ENCODE results near the gene TIAM1. TPM values are rescaled to one million over a fixed set of nuclear protein-coding genes. Genes with fewer than 3 reads are reported as not detected.

TIAM1 gene
- total RNA-seq, 1 donor from 2014 or later: 7.8 TPM

- no peak for DNase-seq (ENCODE audit: low read depth)
These were observed 12.4 kb upstream of the TIAM1 start for GRCh38 chr21:31356440-31356839.

- DNase-seq (ENCODE audit: low read depth): peak; percentile 30
These were observed 10.8 kb upstream of the TIAM1 start for GRCh38 chr21:31354604-31355443.

GRCh38 chr21:31354122-31354521 is 10.1 kb upstream of the TIAM1 start:
- no peak for DNase-seq (ENCODE audit: low read depth)

- no peak for DNase-seq (ENCODE audit: low read depth)
These were observed 8.8 kb upstream of the TIAM1 start for GRCh38 chr21:31352836-31353235.

- DNase-seq (ENCODE audit: low read depth): no peak
These were observed 7.9 kb upstream of the TIAM1 start for GRCh38 chr21:31351960-31352359.

- no peak for DNase-seq (ENCODE audit: low read depth)
These were observed 7.4 kb upstream of the TIAM1 start for GRCh38 chr21:31351438-31351837.

GRCh38 chr21:31349208-31349607 is 5.1 kb upstream of the TIAM1 start:
- DNase-seq (ENCODE audit: low read depth): no peak

- DNase-seq (ENCODE audit: low read depth): no peak
These were observed 4.1 kb upstream of the TIAM1 start for GRCh38 chr21:31348188-31348587.

GRCh38 chr21:31347435-31348032 is 3.5 kb upstream of the TIAM1 start:
- DNase-seq (ENCODE audit: low read depth): peak; percentile 38

GRCh38 chr21:31346256-31346821 is 2.3 kb upstream of the TIAM1 start:
- no peak for DNase-seq (ENCODE audit: low read depth)

GRCh38 chr21:31345136-31345535 is 1.1 kb upstream of the TIAM1 start:
- DNase-seq (ENCODE audit: low read depth): no peak

- DNase-seq (ENCODE audit: low read depth): no peak
These were observed 991 bp downstream of the TIAM1 start for GRCh38 chr21:31343030-31343510.

- no peak for DNase-seq (ENCODE audit: low read depth)
These were observed 1.7 kb downstream of the TIAM1 start for GRCh38 chr21:31342348-31342747.

GRCh38 chr21:31340942-31341487 is 3.0 kb downstream of the TIAM1 start:
- DNase-seq (ENCODE audit: low read depth): no peak

GRCh38 chr21:31340514-31340913 is 3.5 kb downstream of the TIAM1 start:
- no peak for DNase-seq (ENCODE audit: low read depth)

GRCh38 chr21:31339721-31340120 is 4.3 kb downstream of the TIAM1 start:
- DNase-seq (ENCODE audit: low read depth): peak; percentile 46

GRCh38 chr21:31338908-31339368 is 5.1 kb downstream of the TIAM1 start:
- DNase-seq (ENCODE audit: low read depth): no peak

GRCh38 chr21:31337996-31338907 is 5.8 kb downstream of the TIAM1 start:
- no peak for DNase-seq (ENCODE audit: low read depth)

- no peak for DNase-seq (ENCODE audit: low read depth)
These were observed 7.0 kb downstream of the TIAM1 start for GRCh38 chr21:31337086-31337485.

GRCh38 chr21:31336739-31337040 is 7.4 kb downstream of the TIAM1 start:
- DNase-seq (ENCODE audit: low read depth): peak; percentile 75
